ENCODE data around the gene OR2M2. TPM values are rescaled to one million over a fixed set of nuclear protein-coding genes. Genes with fewer than 3 reads are reported as not detected.

OR2M2 gene, protein sequence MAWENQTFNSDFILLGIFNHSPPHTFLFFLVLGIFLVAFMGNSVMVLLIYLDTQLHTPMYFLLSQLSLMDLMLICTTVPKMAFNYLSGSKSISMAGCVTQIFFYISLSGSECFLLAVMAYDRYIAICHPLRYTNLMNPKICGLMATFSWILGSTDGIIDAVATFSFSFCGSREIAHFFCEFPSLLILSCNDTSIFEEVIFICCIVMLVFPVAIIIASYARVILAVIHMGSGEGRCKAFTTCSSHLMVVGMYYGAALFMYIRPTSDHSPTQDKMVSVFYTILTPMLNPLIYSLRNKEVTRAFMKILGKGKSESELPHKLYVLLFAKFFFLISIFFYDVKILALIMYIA
- not detected for total RNA-seq

DNA sequence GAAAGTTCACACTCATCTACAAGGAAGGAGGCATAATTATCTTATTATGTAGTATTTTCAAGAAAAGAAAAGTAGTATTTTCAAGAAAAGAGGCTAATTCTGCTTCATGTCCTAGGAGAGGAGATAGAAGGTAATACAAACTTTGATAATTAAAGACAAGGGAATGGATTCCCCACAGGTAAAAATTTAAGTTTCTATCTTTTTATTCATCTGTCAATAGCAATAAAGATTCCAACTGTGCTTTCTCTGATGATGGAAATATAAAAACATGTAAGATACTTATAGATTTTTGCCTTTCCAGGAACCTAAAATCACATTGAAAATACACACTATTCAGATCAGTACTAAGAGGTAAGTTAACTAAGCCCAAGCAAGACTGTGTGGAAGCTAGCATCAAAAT is at the start of gene OR2M2:
Gene OR2M2, plus strand, starts transcription at position 301 of the 400 bp plus-strand sequence. CDS start 5,165 bp downstream, outside the sequence.
- H3K4me1 Mint-ChIP-seq (ENCODE audit: low read depth), result no peaks in the 10 kb centered on the region
- H3K36me3 Mint-ChIP-seq (ENCODE audit: low read depth), result no peaks in the 10 kb centered on the region
- peaks cover 2% of the 10 kb centered on the region for H3K27me3 Mint-ChIP-seq (ENCODE audit: low read depth)
- intact Hi-C loops (cut with micrococcal nuclease), result no loop called here
- no peak within 1 kb of the TSS for H3K27ac Mint-ChIP-seq
- no peak for DNase-seq
- peaks cover 2% of the 10 kb centered on the region for H3K9me3 Mint-ChIP-seq
- no peak within 1 kb of the TSS for H3K4me3 Mint-ChIP-seq
- CTCF ChIA-PET, result no interaction called here

DNA sequence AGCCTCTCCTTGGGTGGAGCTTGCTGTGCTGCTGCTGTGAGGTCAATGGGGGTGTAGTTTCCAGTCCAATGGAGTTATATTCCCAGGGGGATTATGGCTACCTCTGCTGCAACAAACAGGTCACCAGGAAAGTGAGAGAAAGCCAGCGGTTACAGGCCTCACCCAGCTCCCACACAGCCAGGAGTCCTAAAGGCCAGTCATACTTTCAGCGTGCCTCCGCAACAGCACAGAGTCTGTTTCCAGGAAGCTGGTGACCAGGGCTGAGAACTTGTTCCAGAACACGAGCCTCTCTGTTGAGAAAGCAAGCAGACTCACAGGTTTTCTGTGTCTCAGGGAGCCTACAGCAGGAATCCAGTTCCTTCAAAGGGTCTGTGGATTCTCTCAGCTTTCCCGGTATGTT is 47.0 kb upstream of the OR2M2 start:
- no peak for DNase-seq
- peaks cover 2% of the 10 kb centered on the region for H3K36me3 Mint-ChIP-seq (ENCODE audit: low read depth)
- no peak overlapping the region for H3K4me3 Mint-ChIP-seq
- intact Hi-C loops (cut with micrococcal nuclease), result no loop called here
- peaks cover 2% of the 10 kb centered on the region for H3K9me3 Mint-ChIP-seq
- no peak overlapping the region for H3K27ac Mint-ChIP-seq
- H3K4me1 Mint-ChIP-seq (ENCODE audit: low read depth), result no peaks in the 10 kb centered on the region
- no peaks in the 10 kb centered on the region for H3K27me3 Mint-ChIP-seq (ENCODE audit: low read depth)
- CTCF ChIA-PET, result no interaction called here

DNA sequence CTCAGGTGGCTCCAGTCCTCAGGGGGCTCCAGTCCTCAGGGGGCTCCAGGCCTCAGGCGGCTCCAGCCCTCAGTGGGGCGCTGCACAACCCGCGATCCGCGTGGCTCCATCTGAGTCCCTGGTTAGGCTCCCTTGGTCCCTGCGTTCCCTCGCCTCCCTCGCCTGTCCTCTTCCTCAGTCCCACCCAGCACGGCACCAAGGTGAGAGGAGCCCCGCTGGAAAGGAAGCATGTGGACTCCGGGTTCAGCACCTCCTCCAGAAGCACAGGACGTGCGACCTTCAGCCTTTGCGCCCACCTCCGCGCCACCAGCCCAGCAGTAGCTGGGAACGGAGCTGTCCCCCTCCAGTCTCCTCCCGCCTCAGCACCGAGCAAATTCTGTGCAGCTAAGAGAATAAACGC is 37.8 kb upstream of the OR2M2 start:
- intact Hi-C loops (cut with micrococcal nuclease), result no loop called here
- CTCF ChIA-PET, result no interaction called here
- no peak overlapping the region for H3K4me3 Mint-ChIP-seq
- DNase-seq, result no peak
- H3K4me1 Mint-ChIP-seq (ENCODE audit: low read depth), result no peaks in the 10 kb centered on the region
- H3K27me3 Mint-ChIP-seq (ENCODE audit: low read depth), result peaks cover 2% of the 10 kb centered on the region
- no peaks in the 10 kb centered on the region for H3K36me3 Mint-ChIP-seq (ENCODE audit: low read depth)
- peaks cover 9% of the 10 kb centered on the region for H3K9me3 Mint-ChIP-seq
- H3K27ac Mint-ChIP-seq, result no peak overlapping the region

DNA sequence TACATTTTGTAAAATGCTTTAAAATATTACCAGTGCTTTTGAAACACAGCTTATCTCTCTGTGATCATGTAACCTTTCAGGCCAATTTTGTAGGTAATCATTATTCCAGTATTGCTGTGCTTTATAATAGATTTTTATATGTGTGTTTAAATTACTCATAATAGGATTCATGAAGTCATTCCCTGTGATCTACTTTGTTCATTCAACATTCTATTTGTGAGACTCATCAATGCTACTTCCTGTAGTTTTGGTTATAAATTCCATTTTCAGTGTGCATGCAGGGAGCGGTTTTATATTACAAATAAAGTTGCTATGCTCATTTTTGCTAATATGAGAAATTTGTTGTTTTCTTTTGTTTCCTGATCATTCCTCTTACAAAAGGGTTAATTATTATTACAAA is 33.8 kb upstream of the OR2M2 start:
- Mint-ChIP-seq H3K27ac (no peak overlapping the region), H3K27me3 (ENCODE audit: low read depth) (no peaks in the 10 kb centered on the region), H3K9me3 (no peaks in the 10 kb centered on the region), H3K36me3 (ENCODE audit: low read depth) (no peaks in the 10 kb centered on the region), H3K4me1 (ENCODE audit: low read depth) (no peaks in the 10 kb centered on the region), H3K4me3 (no peak overlapping the region)
- DNase-seq, result no peak
- CTCF ChIA-PET, result no interaction called here
- intact Hi-C loops (cut with micrococcal nuclease), result no loop called here

DNA sequence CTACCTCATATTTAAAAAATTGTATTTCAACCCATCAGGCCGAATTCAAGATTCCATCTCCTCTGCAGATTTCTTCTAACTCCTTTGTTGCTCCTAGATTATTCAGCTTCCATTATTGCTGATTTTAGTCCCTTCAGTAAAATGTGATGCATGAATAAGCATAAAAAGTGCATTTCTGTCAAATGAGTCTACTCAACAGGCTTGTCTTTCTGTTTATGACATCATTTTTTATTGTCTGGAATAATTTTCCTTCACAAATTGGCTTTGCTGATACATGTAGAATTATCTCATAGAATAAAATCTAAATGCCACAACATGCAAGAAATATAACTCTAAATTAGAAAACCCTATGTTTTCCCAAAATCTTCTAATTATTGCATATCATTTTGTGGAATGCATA is 31.3 kb upstream of the OR2M2 start:
- Mint-ChIP-seq H3K4me1 (ENCODE audit: low read depth) (no peaks in the 10 kb centered on the region), H3K36me3 (ENCODE audit: low read depth) (no peaks in the 10 kb centered on the region), H3K4me3 (no peak overlapping the region), H3K9me3 (peaks cover 4% of the 10 kb centered on the region), H3K27ac (no peak overlapping the region), H3K27me3 (ENCODE audit: low read depth) (no peaks in the 10 kb centered on the region)
- CTCF ChIA-PET, result no interaction called here
- intact Hi-C loops (cut with micrococcal nuclease), result no loop called here
- no peak for DNase-seq

DNA sequence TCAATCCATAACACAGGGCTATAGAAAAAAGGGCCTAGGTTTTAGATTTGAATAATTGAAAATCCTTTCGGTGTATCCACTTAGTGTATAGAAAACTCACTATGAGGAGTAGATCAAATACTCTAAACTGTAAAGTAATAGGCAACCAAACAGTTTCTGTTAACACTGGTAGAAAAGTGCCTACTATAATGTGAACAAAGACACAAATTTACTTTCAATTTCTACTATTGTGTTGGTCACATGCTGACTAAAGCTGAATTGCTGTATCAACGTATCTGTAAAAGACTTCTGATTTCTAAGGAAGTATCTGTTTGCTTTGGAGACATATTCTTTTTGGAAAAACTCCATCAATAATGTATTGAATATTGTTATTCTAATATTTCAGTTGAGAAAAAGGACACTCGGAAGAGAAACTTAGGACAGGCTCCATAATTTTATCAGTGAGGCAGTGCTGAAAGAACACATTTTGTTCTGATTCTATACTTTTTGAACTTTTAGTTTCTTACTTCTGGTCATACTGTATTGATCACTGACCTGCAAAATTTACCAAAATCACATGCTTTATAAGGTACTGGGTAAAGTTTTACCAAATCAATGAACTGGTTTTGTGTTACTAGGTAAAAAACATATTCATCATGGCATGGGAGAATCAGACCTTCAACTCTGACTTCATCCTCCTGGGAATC is 30.0 kb upstream of the OR2M2 start, which contains the start of gene OR2M5:
Gene OR2M5, plus strand, starts transcription at position 636 of the 686 bp plus-strand sequence. Its CDS starts 0 bp downstream, at position 636.
- intact Hi-C loops (cut with micrococcal nuclease), result no loop called here
- Mint-ChIP-seq H3K4me3 (no peak within 1 kb of the TSS), H3K4me1 (ENCODE audit: low read depth) (no peaks in the 10 kb centered on the region), H3K36me3 (ENCODE audit: low read depth) (no peaks in the 10 kb centered on the region), H3K27me3 (ENCODE audit: low read depth) (no peaks in the 10 kb centered on the region), H3K9me3 (peaks cover 4% of the 10 kb centered on the region), H3K27ac (no peak within 1 kb of the TSS)
- CTCF ChIA-PET, result no interaction called here
- no peak for DNase-seq

DNA sequence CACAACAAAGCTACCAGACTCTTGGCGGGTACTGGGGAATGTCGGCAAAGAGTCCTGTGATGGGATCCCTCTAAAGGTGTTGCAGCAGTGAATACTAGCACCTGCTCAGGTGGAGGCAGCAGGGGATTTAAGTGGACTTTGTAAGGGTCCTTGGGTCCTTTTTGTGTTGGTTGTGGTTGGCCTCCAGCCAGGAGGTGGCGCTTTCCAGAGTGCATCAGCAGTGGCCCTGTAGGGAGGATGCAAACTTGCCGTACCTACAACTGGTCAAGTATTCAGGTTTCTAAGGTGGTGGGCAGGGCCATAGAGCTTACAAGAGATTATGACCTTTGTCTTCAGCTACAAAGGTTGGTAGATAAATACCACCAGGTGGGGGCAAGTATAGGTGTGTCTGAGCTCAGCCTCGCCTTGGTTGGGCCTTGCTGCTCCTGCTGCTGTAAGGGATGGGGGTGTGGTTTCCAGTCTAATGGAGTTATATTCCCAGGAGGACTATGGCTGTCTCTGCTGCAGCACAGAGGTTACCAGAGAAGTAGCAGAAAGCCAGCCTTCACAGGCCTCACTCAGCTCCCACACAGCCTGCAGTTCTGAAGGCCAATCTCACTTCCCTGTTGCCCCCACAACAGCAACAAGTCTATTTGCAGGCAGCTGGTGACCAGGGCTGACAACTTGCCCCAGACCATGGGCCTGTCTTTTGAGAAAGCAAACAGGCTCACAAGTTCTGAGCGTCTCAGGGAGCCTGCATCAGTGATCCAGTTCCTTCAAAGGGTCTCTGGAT is 22.4 kb upstream of the OR2M2 start:
- H3K27ac Mint-ChIP-seq, result no peak overlapping the region
- CTCF ChIA-PET, result no interaction called here
- H3K27me3 Mint-ChIP-seq (ENCODE audit: low read depth), result no peaks in the 10 kb centered on the region
- no peak overlapping the region for H3K4me3 Mint-ChIP-seq
- H3K9me3 Mint-ChIP-seq, result peaks cover 4% of the 10 kb centered on the region
- H3K4me1 Mint-ChIP-seq (ENCODE audit: low read depth), result no peaks in the 10 kb centered on the region
- no peaks in the 10 kb centered on the region for H3K36me3 Mint-ChIP-seq (ENCODE audit: low read depth)
- intact Hi-C loops (cut with micrococcal nuclease), result no loop called here
- DNase-seq, result no peak

DNA sequence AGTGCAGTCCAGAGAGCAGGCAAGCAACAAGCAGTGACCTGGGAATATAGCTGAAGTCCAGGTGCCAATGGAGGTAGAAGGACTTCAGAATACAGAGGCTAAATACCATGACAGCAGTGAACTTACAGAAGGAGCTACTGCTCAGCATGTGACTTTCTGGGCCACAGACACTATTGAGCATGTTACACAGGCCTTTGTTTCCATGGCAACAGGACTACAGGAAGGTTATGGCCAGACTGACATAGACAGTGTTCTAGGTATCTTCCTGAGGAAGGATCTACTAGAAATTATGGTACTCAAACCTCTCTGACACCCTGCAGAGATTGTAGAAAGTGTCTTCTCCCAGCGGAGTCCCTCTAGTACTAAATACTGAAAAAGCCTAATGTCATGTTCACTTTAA is 18.7 kb upstream of the OR2M2 start:
- H3K4me1 Mint-ChIP-seq (ENCODE audit: low read depth), result no peaks in the 10 kb centered on the region
- no peak overlapping the region for H3K27ac Mint-ChIP-seq
- no peaks in the 10 kb centered on the region for H3K27me3 Mint-ChIP-seq (ENCODE audit: low read depth)
- no peak for DNase-seq
- no peaks in the 10 kb centered on the region for H3K9me3 Mint-ChIP-seq
- H3K4me3 Mint-ChIP-seq, result no peak overlapping the region
- H3K36me3 Mint-ChIP-seq (ENCODE audit: low read depth), result no peaks in the 10 kb centered on the region
- intact Hi-C loops (cut with micrococcal nuclease), result no loop called here
- CTCF ChIA-PET, result no interaction called here

DNA sequence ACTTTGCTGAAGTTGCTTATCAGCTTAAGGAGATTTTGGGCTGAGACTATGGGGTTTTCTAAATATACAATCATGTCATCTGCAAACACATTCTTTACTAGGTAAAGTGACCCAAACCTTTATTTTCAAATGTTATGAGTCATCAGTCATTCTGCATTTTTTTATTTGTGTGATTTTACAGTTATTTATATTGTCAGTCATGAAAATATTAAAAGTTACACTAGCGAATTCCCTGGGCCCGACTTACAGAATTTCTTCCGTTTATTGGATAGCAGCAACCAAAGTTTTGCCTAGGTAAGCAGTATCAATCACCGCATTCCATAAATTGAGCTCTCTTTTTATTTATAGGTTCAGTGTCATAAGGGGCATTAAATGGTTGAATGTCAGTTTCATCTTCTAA is 15.9 kb upstream of the OR2M2 start:
- no peaks in the 10 kb centered on the region for H3K36me3 Mint-ChIP-seq (ENCODE audit: low read depth)
- H3K27me3 Mint-ChIP-seq (ENCODE audit: low read depth), result no peaks in the 10 kb centered on the region
- intact Hi-C loops (cut with micrococcal nuclease), result no loop called here
- H3K9me3 Mint-ChIP-seq, result no peaks in the 10 kb centered on the region
- H3K27ac Mint-ChIP-seq, result no peak overlapping the region
- CTCF ChIA-PET, result no interaction called here
- H3K4me3 Mint-ChIP-seq, result no peak overlapping the region
- H3K4me1 Mint-ChIP-seq (ENCODE audit: low read depth), result no peaks in the 10 kb centered on the region
- no peak for DNase-seq

DNA sequence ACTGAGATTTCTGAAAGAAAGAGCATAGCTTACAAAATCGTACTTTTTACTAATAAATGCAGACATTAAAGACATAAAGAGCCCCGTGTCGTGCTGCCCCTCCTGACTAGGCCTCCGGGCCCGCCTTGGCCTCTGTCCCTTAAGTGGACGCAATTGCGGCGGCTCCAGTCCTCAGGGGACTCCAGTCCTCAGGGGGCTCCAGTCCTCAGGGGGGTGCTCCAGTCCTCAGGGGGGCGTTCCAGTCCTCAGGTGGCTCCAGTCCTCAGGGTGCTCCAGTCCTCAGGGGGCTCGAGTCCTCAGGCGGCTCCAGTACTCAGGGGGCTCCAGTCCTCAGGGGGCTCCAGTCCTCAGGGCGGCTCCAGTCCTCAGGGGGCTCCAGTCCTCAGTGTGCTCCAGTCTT is 10.6 kb upstream of the OR2M2 start:
- H3K9me3 Mint-ChIP-seq, result no peaks in the 10 kb centered on the region
- no peak overlapping the region for H3K4me3 Mint-ChIP-seq
- CTCF ChIA-PET, result no interaction called here
- intact Hi-C loops (cut with micrococcal nuclease), result no loop called here
- DNase-seq, result no peak
- H3K27me3 Mint-ChIP-seq (ENCODE audit: low read depth), result no peaks in the 10 kb centered on the region
- H3K4me1 Mint-ChIP-seq (ENCODE audit: low read depth), result no peaks in the 10 kb centered on the region
- H3K27ac Mint-ChIP-seq, result no peak overlapping the region
- H3K36me3 Mint-ChIP-seq (ENCODE audit: low read depth), result no peaks in the 10 kb centered on the region

DNA sequence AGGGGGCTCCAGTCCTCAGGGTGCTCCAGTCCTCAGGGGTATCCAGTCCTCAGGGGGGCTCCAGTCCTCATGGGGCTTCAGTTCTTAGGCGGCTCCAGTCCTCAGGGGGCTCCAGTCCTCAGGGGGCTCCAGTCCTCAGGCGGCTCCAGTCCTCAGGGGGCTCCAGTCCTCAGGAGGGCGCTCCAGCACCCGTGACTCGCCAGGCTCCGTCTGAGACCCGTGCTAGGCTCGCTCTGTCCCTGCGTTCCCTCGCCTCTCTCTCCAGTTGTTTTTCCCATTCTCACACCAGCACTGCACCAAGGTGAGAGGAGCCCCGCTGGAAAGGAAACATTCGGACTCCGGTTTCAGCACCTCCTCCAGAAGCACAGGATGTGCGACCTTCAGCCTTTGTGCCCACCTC is 9.4 kb upstream of the OR2M2 start:
- H3K4me1 Mint-ChIP-seq (ENCODE audit: low read depth), result no peaks in the 10 kb centered on the region
- H3K36me3 Mint-ChIP-seq (ENCODE audit: low read depth), result no peaks in the 10 kb centered on the region
- no peaks in the 10 kb centered on the region for H3K27me3 Mint-ChIP-seq (ENCODE audit: low read depth)
- H3K9me3 Mint-ChIP-seq, result no peaks in the 10 kb centered on the region
- no peak overlapping the region for H3K27ac Mint-ChIP-seq
- CTCF ChIA-PET, result no interaction called here
- no peak overlapping the region for H3K4me3 Mint-ChIP-seq
- intact Hi-C loops (cut with micrococcal nuclease), result no loop called here
- DNase-seq, result no peak

DNA sequence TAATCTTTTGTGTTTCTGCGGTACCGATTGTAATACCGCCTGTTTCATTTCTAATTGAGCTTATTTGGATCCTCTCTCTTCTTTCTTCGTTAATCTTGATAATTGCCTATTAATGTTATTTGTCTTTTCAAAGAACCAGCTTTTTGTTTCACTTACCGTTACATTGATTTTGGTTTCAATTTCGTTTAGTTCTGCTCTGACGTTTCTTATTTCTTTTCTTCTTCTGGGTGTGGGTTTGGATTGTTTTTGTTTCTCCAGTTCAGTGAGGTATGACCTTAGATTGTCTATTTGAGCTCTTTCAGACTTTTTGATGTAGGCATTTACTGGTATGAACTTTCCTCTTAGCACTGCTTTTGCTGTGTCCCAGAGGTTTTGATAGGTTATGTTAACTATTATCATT is 9.4 kb downstream of the OR2M2 start:
- Mint-ChIP-seq H3K4me3 (no peak overlapping the region), H3K27ac (no peak overlapping the region), H3K4me1 (ENCODE audit: low read depth) (no peaks in the 10 kb centered on the region), H3K36me3 (ENCODE audit: low read depth) (no peaks in the 10 kb centered on the region), H3K9me3 (peaks cover 2% of the 10 kb centered on the region), H3K27me3 (ENCODE audit: low read depth) (peaks cover 20% of the 10 kb centered on the region)
- CTCF ChIA-PET, result no interaction called here
- intact Hi-C loops (cut with micrococcal nuclease), result no loop called here
- DNase-seq, result no peak

DNA sequence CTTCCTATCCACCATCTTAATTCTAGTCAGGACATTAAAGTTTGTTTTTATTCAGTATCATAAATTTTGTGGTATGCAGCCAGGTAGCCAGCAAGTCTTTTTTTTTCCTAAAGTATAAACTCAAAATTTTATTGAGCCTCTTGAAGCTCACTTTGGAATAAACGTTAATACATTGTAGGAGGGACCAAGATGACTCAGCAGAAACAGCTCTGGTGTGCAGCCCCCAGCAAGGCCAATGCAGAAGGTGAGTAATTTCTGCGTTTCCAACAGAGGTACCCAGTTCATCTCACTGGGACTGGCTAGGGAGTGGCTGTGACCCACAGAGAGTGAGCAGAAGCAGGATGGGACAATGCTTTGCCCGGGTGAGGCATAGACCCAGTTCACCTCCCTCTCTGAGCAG is 12.7 kb downstream of the OR2M2 start:
- peaks cover 18% of the 10 kb centered on the region for H3K27me3 Mint-ChIP-seq (ENCODE audit: low read depth)
- CTCF ChIA-PET, result no interaction called here
- intact Hi-C loops (cut with micrococcal nuclease), result no loop called here

More for the DNA sequence above, 12.7 kb downstream of the OR2M2 start:
- H3K4me3 Mint-ChIP-seq, result no peak overlapping the region
- no peaks in the 10 kb centered on the region for H3K36me3 Mint-ChIP-seq (ENCODE audit: low read depth)
- H3K27ac Mint-ChIP-seq, result no peak overlapping the region
- no peaks in the 10 kb centered on the region for H3K4me1 Mint-ChIP-seq (ENCODE audit: low read depth)
- peaks cover 5% of the 10 kb centered on the region for H3K9me3 Mint-ChIP-seq
- no peak for DNase-seq

Measured in activated naive CD4-positive, alpha-beta T cell treated with anti-CD3 and anti-CD28 coated beads for 36 hours (primary cell).